C1 segment of cervical spinal cord (tissue), 14 donors: ENCODE results near the gene ZFHX3.
"Not testable (repeated sequence)": the region's sequence is repeated elsewhere in the genome, so short reads cannot be mapped to it uniquely, and the experiment has no call there.

Experiments
- DNase-seq, 14 donors: peaks; one replicate each; lab custom pipeline; 2025; lab: John Stamatoyannopoulos, UW

The ZFHX3 gene

GRCh38 chr16:73023752-73024570, 24.0 kb downstream of the ZFHX3 start:
- no peak for DNase-seq

- no peak for DNase-seq
Observed at GRCh38 chr16:73023320-73023719, 24.6 kb downstream of the ZFHX3 start.

GRCh38 chr16:73022534-73022933, 25.4 kb downstream of the ZFHX3 start:
- DNase-seq, result no peak

- DNase-seq, result peak in 1 of 14 donors; percentile 43
Observed at GRCh38 chr16:73021866-73022495, 25.9 kb downstream of the ZFHX3 start.

GRCh38 chr16:73020409-73020884, 27.5 kb downstream of the ZFHX3 start:
- peak in 5 of 14 donors; percentile 12 to 38 (median 26) for DNase-seq

GRCh38 chr16:73019457-73020362, 28.2 kb downstream of the ZFHX3 start:
- DNase-seq, result no peak

GRCh38 chr16:73018821-73019456, 29.0 kb downstream of the ZFHX3 start:
- no peak for DNase-seq

- DNase-seq, result no peak
Observed at GRCh38 chr16:73017321-73017720, 30.6 kb downstream of the ZFHX3 start.

GRCh38 chr16:73016488-73016830, 31.5 kb downstream of the ZFHX3 start:
- DNase-seq, result no peak

GRCh38 chr16:73015612-73016487, 32.1 kb downstream of the ZFHX3 start:
- no peak for DNase-seq

- no peak for DNase-seq
Observed at GRCh38 chr16:73014768-73015167, 33.2 kb downstream of the ZFHX3 start.

GRCh38 chr16:73013974-73014373, 34.0 kb downstream of the ZFHX3 start:
- DNase-seq, result no peak

- no peak for DNase-seq
Observed at GRCh38 chr16:73012341-73012740, 35.6 kb downstream of the ZFHX3 start.

GRCh38 chr16:73011926-73012325, 36.0 kb downstream of the ZFHX3 start:
- DNase-seq, result no peak

GRCh38 chr16:73010150-73010676, 37.7 kb downstream of the ZFHX3 start:
- peak in 2 of 14 donors; percentile 9 to 10 for DNase-seq

GRCh38 chr16:73009710-73010109, 38.2 kb downstream of the ZFHX3 start:
- DNase-seq, result not testable (repeated sequence)

GRCh38 chr16:73006026-73006425, 41.9 kb downstream of the ZFHX3 start:
- DNase-seq, result no peak

- no peak for DNase-seq
Observed at GRCh38 chr16:73002866-73003265, 45.1 kb downstream of the ZFHX3 start.

- DNase-seq, result no peak
Observed at GRCh38 chr16:73000907-73001521, 46.9 kb downstream of the ZFHX3 start.
